Ishikawa (cell line): ENCODE data around the gene ARPP21.

Source experiments
- CEBPB ChIP-seq: IDR thresholded peaks from 2 replicates; pipeline ENCODE4 v1.6.1; 2012
- EP300 ChIP-seq: IDR thresholded peaks from 2 replicates; pipeline ENCODE4 v1.6.1; 2012; ENCODE audit warnings: borderline replicate concordance
- MAX ChIP-seq: IDR thresholded peaks from 2 replicates; pipeline ENCODE4 v1.6.1; 2012
- NFIC ChIP-seq: IDR thresholded peaks from 2 replicates; pipeline ENCODE4 v1.6.1; 2012
- RAD21 ChIP-seq: IDR thresholded peaks from 2 replicates; pipeline ENCODE4 v1.6.1; 2012; ENCODE audit warnings: low read depth
- TAF1 ChIP-seq: IDR thresholded peaks from 2 replicates; pipeline ENCODE4 v1.6.1; 2012; ENCODE audit warnings: low read depth, mild to moderate bottlenecking
- TF ChIP-seq, protein P1 (sequence below): IDR thresholded peaks from 2 replicates; pipeline ENCODE4 v1.6.1; 2012

DNA sequence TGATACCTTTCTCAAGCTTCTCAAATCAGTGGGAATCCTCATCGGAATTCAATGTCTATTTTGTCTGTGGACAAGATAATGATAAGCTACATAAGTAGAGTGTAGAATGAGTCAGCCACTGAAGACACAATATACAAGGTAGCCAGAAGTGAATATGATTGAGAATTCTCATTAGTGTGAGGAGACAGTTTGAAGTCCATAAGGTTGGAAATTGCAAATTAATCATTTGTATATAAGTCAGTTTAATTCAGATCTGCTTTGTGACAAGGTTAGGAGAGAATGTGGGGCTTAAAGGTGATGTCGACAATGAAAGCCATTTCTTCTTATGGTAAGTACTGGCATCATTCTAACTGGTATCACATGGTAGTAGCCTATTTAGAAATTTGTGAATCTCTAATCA is 4.2 kb downstream of the ARPP21 start:
- TF ChIP-seq, protein P1, sequence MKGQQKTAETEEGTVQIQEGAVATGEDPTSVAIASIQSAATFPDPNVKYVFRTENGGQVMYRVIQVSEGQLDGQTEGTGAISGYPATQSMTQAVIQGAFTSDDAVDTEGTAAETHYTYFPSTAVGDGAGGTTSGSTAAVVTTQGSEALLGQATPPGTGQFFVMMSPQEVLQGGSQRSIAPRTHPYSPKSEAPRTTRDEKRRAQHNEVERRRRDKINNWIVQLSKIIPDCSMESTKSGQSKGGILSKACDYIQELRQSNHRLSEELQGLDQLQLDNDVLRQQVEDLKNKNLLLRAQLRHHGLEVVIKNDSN: no peak
- TF ChIP-seq RAD21 (no peak), EP300 (no peak), MAX (no peak), TAF1 (no peak), NFIC (no peak), CEBPB (no peak)
